OCI-LY1 (cell line): Measurements from ENCODE around the gene SDR42E1.

Experiments
- H2AFZ ChIP-seq: fragments of 200-600 bp; sonication (generic), shearing (Covaris generic); 2 replicates; pipeline ENCODE4 v1.6.0; 2014; ENCODE audit warnings: antibody characterized with exemption, mild to moderate bottlenecking, low read length
- H3F3A ChIP-seq: fragments of 200-600 bp; sonication (generic), shearing (Covaris generic); 2 replicates; pipeline ENCODE4 v1.6.0; 2014; ENCODE audit warnings: mild to moderate bottlenecking, antibody characterized with exemption, low read length, moderate library complexity; ENCODE audit not compliant: insufficient read depth
- H3K27ac ChIP-seq: fragments of 200-600 bp; sonication (generic); 2 replicates; pipeline ENCODE4 v1.5.1; 2014; ENCODE audit warnings: low read length, mixed run types, mild to moderate bottlenecking, low read depth; ENCODE audit not compliant: poor library complexity, severe bottlenecking
- H3K27me3 ChIP-seq: fragments of 200-600 bp; sonication (generic); 2 replicates; pipeline ENCODE4 v1.6.0; 2014; ENCODE audit warnings: antibody characterized with exemption, mild to moderate bottlenecking, low read length, moderate library complexity; ENCODE audit not compliant: insufficient read depth
- H3K36me3 ChIP-seq: fragments of 200-600 bp; sonication (generic); 2 replicates; pipeline ENCODE4 v1.6.1; 2014; ENCODE audit warnings: mild to moderate bottlenecking, antibody characterized with exemption, low read length, moderate library complexity, mixed read lengths; ENCODE audit not compliant: insufficient read depth
- H3K4me1 ChIP-seq: fragments of 200-600 bp; sonication (generic); 2 replicates; pipeline ENCODE4 v1.5.1; 2014; ENCODE audit warnings: mild to moderate bottlenecking, low read length, moderate library complexity; ENCODE audit not compliant: insufficient read depth, severe bottlenecking
- H3K4me2 ChIP-seq: fragments of 200-600 bp; sonication (generic), shearing (Covaris generic); 2 replicates; pipeline ENCODE4 v1.6.1; 2014; ENCODE audit warnings: low read length
- H3K4me3 ChIP-seq: fragments of 200-600 bp; sonication (generic); 2 replicates; pipeline ENCODE4 v1.5.1; 2014; ENCODE audit warnings: low read length, low read depth, mild to moderate bottlenecking, mixed read lengths; ENCODE audit not compliant: poor library complexity, severe bottlenecking
- H3K79me2 ChIP-seq: fragments of 200-600 bp; shearing (Covaris generic); 2 replicates; pipeline ENCODE4 v1.6.1; 2016; ENCODE audit warnings: mixed run types, low read length, mixed read lengths; ENCODE audit not compliant: insufficient read depth
- H3K9ac ChIP-seq: fragments of 200-600 bp; sonication (generic), shearing (Covaris generic); 2 replicates; pipeline ENCODE4 v1.6.1; 2014; ENCODE audit warnings: mild to moderate bottlenecking, low read length, mixed read lengths
- H3K9me2 ChIP-seq: fragments of 200-600 bp; sonication (generic), shearing (Covaris generic); 2 replicates; pipeline ENCODE4 v1.6.1; 2014; ENCODE audit warnings: low read depth, mild to moderate bottlenecking, low read length, mixed read lengths
- H3K9me3 ChIP-seq: fragments of 200-600 bp; shearing (Covaris generic); 2 replicates; pipeline ENCODE4 v1.6.1; 2014; ENCODE audit warnings: low read length, mixed read lengths
- H4K20me1 ChIP-seq: fragments of 200-600 bp; sonication (generic), shearing (Covaris generic); 2 replicates; pipeline ENCODE4 v1.6.0; 2016; ENCODE audit warnings: mild to moderate bottlenecking, low read length; ENCODE audit not compliant: insufficient read depth
- CTCF ChIP-seq: fragments of 200-600 bp; sonication (generic), shearing (Covaris generic); IDR thresholded peaks from 2 replicates; pipeline ENCODE4 v1.5.1; 2017; ENCODE audit warnings: mild to moderate bottlenecking, antibody characterized with exemption, low read length, moderate library complexity, mixed read lengths
- EZH2 ChIP-seq: fragments of 200-600 bp; sonication (generic), shearing (Covaris generic); IDR thresholded peaks from 2 replicates; pipeline ENCODE4 v1.8.0; 2017; ENCODE audit warnings: borderline replicate concordance, mixed run types, mild to moderate bottlenecking, antibody characterized with exemption, low read length, moderate library complexity, mixed read lengths

Gene SDR42E1

GRCh38 chr16:81975637-81976036 lies 35.6 kb downstream of the SDR42E1 start:
- TF ChIP-seq CTCF: no peak
- TF ChIP-seq EZH2: no peak

GRCh38 chr16:81973737-81974136 lies 37.5 kb downstream of the SDR42E1 start:
- no peaks in the 10 kb centered on the region for H3F3A ChIP-seq
- H3K27me3 ChIP-seq: no peaks in the 10 kb centered on the region
- no peaks in the 10 kb centered on the region for H3K36me3 ChIP-seq
- no peaks in the 10 kb centered on the region for H4K20me1 ChIP-seq
- no peaks in the 10 kb centered on the region for H3K4me1 ChIP-seq
- no peak overlapping the region for H3K9ac ChIP-seq
- no peak overlapping the region for H2AFZ ChIP-seq
- peaks cover 4% of the 10 kb centered on the region; the same call in 1 of the 2 replicates for H3K9me3 ChIP-seq
- H3K4me3 ChIP-seq: no peak overlapping the region
- H3K27ac ChIP-seq: no peak overlapping the region
- no peak for TF ChIP-seq EZH2
- no peak for TF ChIP-seq CTCF
- no peaks in the 10 kb centered on the region for H3K79me2 ChIP-seq
- H3K9me2 ChIP-seq: no peaks in the 10 kb centered on the region
- no peak overlapping the region for H3K4me2 ChIP-seq

More at GRCh38 chr16:81975637-81976036, 35.6 kb downstream of the SDR42E1 start:
- no peaks in the 10 kb centered on the region for H3K79me2 ChIP-seq
- H3F3A ChIP-seq: no peaks in the 10 kb centered on the region
- H4K20me1 ChIP-seq: no peaks in the 10 kb centered on the region
- no peak overlapping the region for H3K27ac ChIP-seq
- H3K27me3 ChIP-seq: no peaks in the 10 kb centered on the region
- no peak overlapping the region for H3K9ac ChIP-seq
- H3K9me2 ChIP-seq: no peaks in the 10 kb centered on the region
- H3K9me3 ChIP-seq: peaks cover 4% of the 10 kb centered on the region; the same call in 1 of the 2 replicates
- H2AFZ ChIP-seq: no peak overlapping the region
- no peaks in the 10 kb centered on the region for H3K36me3 ChIP-seq
- H3K4me2 ChIP-seq: no peak overlapping the region
- H3K4me1 ChIP-seq: no peaks in the 10 kb centered on the region
- no peak overlapping the region for H3K4me3 ChIP-seq

- H3K4me1 ChIP-seq: no peaks in the 10 kb centered on the region
- H3K9me2 ChIP-seq: no peaks in the 10 kb centered on the region
- no peak overlapping the region for H2AFZ ChIP-seq
- H3K27me3 ChIP-seq: no peaks in the 10 kb centered on the region
- no peaks in the 10 kb centered on the region for H4K20me1 ChIP-seq
- H3K36me3 ChIP-seq: no peaks in the 10 kb centered on the region
- no peak for TF ChIP-seq EZH2
- no peak for TF ChIP-seq CTCF
- no peak overlapping the region for H3K4me2 ChIP-seq
- H3K27ac ChIP-seq: no peak overlapping the region
- no peaks in the 10 kb centered on the region for H3F3A ChIP-seq
- H3K9ac ChIP-seq: no peak overlapping the region
- no peak overlapping the region for H3K4me3 ChIP-seq
- H3K79me2 ChIP-seq: no peaks in the 10 kb centered on the region
- H3K9me3 ChIP-seq: peaks cover 4% of the 10 kb centered on the region; the same call in 1 of the 2 replicates
Measured at GRCh38 chr16:81971853-81972252, 39.4 kb downstream of the SDR42E1 start.
